Hepatocyte (in vitro differentiated cells): ENCODE results near the gene EYS. TPM values are rescaled to one million over a fixed set of nuclear protein-coding genes. Genes with fewer than 3 reads are reported as not detected.

Source experiments
- DNase-seq: peaks from one replicate; pipeline ENCODE4 v3.0.0-alpha.2; 2016; ENCODE audit warnings: low spot score
- H2AFZ ChIP-seq: fragments of 200-600 bp; sonication (generic); 2 replicates; pipeline ENCODE4 v1.6.0; 2016; ENCODE audit warnings: antibody characterized with exemption, mild to moderate bottlenecking
- H3K27ac ChIP-seq: fragments of 200-600 bp; sonication (generic); 2 replicates; pipeline ENCODE4 v1.5.1; 2016; ENCODE audit warnings: mild to moderate bottlenecking
- H3K27me3 ChIP-seq: fragments of 200-600 bp; sonication (generic); 2 replicates; pipeline ENCODE4 v1.6.1; 2016
- H3K36me3 ChIP-seq: fragments of 200-600 bp; sonication (generic); replicated peaks from 2 replicates; pipeline ENCODE4 v1.5.1; 2016; ENCODE audit warnings: low read depth; ENCODE audit not compliant: insufficient read depth
- H3K4me1 ChIP-seq: fragments of 200-600 bp; sonication (generic); 2 replicates; pipeline ENCODE4 v1.5.1; 2016; ENCODE audit warnings: mild to moderate bottlenecking, moderate library complexity; ENCODE audit not compliant: insufficient read depth
- H3K4me2 ChIP-seq: fragments of 200-600 bp; sonication (generic); 2 replicates; pipeline ENCODE4 v1.6.0; 2016
- H3K4me3 ChIP-seq: fragments of 200-600 bp; sonication (generic); 2 replicates; pipeline ENCODE4 v1.5.1; 2016; ENCODE audit warnings: mild to moderate bottlenecking
- H3K79me2 ChIP-seq: fragments of 200-600 bp; sonication (generic); 2 replicates; pipeline ENCODE4 v1.6.0; 2017; ENCODE audit warnings: mild to moderate bottlenecking
- H3K9me2 ChIP-seq: fragments of 200-600 bp; sonication (generic); replicated peaks from 2 replicates; pipeline ENCODE4 v1.6.0; 2017; ENCODE audit warnings: mild to moderate bottlenecking; ENCODE audit not compliant: insufficient read depth
- H3K9me3 ChIP-seq: fragments of 200-600 bp; sonication (generic); 2 replicates; pipeline ENCODE4 v1.5.1; 2016; ENCODE audit warnings: low read depth, mild to moderate bottlenecking
- H4K20me1 ChIP-seq: fragments of 200-600 bp; sonication (generic); 2 replicates; pipeline ENCODE4 v1.6.0; 2016; ENCODE audit warnings: mild to moderate bottlenecking; ENCODE audit not compliant: insufficient read depth, poor library complexity, severe bottlenecking
- EZH2 ChIP-seq: fragments of 200-600 bp; sonication (generic); IDR thresholded peaks from 2 replicates; pipeline ENCODE4 v1.6.1; 2016; ENCODE audit warnings: antibody characterized with exemption, mild to moderate bottlenecking, borderline replicate concordance
- EZH2phosphoT487 ChIP-seq: fragments of 200-600 bp; sonication (generic); IDR thresholded peaks from one replicate; pipeline ENCODE4 v1.6.1; 2018; ENCODE audit warnings: antibody characterized with exemption, mild to moderate bottlenecking, low read depth, moderate library complexity; ENCODE audit not compliant: unreplicated experiment, severe bottlenecking
- WGBS: methylation state at CpG from one replicate; pipeline ENCODE4 v1.1.6; 2016; ENCODE audit warnings: low lambda C conversion rate; ENCODE audit errors: missing lambda C conversion rate; 5-methylcytosine and 5-hydroxymethylcytosine counted together
- polyA plus RNA-seq: library from polyadenylated mRNA; unstranded; fragments of >200 nt; fragmentation: Nextera tagmentation; extraction: Ambion mirVana; gene quantifications from 2 replicates; pipeline ENCODE4 v1.2.1, GENCODE V29; 2016
- total RNA-seq: library from RNA; depleted of rRNA; stranded (reverse); fragments of >200 nt; gene quantifications from 2 replicates; pipeline ENCODE4 v1.2.3, GENCODE V29; 2014
- TF ChIP-seq, protein P1 (sequence below): fragments of 200-600 bp; sonication (generic); IDR thresholded peaks from 2 replicates; pipeline ENCODE4 v1.5.1; 2016; ENCODE audit warnings: antibody characterized with exemption, mild to moderate bottlenecking; ENCODE audit not compliant: poor library complexity

Gene EYS
- total and polyA plus RNA-seq, 2 experiments from 2014 or later: 0.57 to 0.68 TPM

DNA sequence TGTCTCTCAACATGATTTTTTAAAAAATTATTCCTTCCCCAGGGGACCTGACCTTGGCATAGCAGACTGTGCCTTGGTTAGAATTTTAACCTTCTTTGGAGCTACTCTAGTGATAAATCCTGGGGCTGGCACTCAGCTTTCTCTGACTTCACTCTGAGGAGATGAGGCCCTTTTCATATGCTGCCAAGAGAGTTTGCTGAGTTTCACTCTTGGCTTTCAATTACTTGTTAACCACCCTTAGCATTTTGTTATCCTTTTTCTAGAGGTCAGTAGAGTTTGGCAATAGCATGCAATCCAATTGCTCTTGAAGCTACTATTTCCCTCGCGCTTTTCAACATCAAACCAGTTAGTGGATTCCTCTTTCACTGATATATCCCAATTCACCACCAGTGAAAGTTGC, 920.3 kb downstream of the EYS start:
- H3K36me3 ChIP-seq: no peaks in the 10 kb centered on the region
- H3K79me2 ChIP-seq: no peaks in the 10 kb centered on the region
- H3K27me3 ChIP-seq: no peaks in the 10 kb centered on the region
- DNase-seq: no peak
- 46% methylated on average over 2 of the region's 2 CpGs for WGBS
- H3K4me2 ChIP-seq: no peak overlapping the region
- H3K4me1 ChIP-seq: no peaks in the 10 kb centered on the region
- H3K4me3 ChIP-seq: no peak overlapping the region
- H2AFZ ChIP-seq: no peak overlapping the region
- TF ChIP-seq, protein P1, sequence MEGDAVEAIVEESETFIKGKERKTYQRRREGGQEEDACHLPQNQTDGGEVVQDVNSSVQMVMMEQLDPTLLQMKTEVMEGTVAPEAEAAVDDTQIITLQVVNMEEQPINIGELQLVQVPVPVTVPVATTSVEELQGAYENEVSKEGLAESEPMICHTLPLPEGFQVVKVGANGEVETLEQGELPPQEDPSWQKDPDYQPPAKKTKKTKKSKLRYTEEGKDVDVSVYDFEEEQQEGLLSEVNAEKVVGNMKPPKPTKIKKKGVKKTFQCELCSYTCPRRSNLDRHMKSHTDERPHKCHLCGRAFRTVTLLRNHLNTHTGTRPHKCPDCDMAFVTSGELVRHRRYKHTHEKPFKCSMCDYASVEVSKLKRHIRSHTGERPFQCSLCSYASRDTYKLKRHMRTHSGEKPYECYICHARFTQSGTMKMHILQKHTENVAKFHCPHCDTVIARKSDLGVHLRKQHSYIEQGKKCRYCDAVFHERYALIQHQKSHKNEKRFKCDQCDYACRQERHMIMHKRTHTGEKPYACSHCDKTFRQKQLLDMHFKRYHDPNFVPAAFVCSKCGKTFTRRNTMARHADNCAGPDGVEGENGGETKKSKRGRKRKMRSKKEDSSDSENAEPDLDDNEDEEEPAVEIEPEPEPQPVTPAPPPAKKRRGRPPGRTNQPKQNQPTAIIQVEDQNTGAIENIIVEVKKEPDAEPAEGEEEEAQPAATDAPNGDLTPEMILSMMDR: no peak
- TF ChIP-seq EZH2 (no peak), EZH2phosphoT487 (no peak)
- H3K9me2 ChIP-seq: no peaks in the 10 kb centered on the region
- H4K20me1 ChIP-seq: no peaks in the 10 kb centered on the region
- no peaks in the 10 kb centered on the region for H3K9me3 ChIP-seq
- H3K27ac ChIP-seq: no peak overlapping the region

DNA sequence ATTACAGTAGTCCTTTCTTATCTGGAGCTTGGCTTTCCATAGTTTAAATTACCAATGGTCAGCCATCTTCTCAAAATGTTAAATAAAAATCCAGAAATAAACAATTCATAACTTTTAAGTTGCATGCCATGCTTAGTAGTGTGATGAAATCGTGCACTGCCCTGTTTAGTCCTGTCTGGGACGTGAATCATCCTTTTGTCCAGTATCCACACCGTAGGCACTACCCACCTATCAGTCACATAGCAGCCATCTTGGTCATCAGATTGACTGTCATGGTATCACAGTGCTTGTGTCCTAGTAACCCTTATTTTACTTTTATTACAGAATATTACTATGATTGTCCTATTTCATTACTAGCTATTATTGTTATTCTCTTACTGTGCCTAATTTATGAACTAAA, 924.1 kb downstream of the EYS start:
- WGBS: 88% methylated on average over 3 of the region's 3 CpGs
- Histone ChIP-seq H3K4me1 (no peaks in the 10 kb centered on the region), H3K27ac (no peak overlapping the region), H3K4me2 (no peak overlapping the region), H3K9me2 (no peaks in the 10 kb centered on the region), H3K4me3 (no peak overlapping the region), H3K36me3 (no peaks in the 10 kb centered on the region), H3K9me3 (no peaks in the 10 kb centered on the region), H3K79me2 (no peaks in the 10 kb centered on the region), H2AFZ (no peak overlapping the region), H3K27me3 (no peaks in the 10 kb centered on the region), H4K20me1 (no peaks in the 10 kb centered on the region)
- TF ChIP-seq EZH2: no peak
- no peak for TF ChIP-seq EZH2phosphoT487
- TF ChIP-seq, protein P1: no peak
- no peak for DNase-seq

DNA sequence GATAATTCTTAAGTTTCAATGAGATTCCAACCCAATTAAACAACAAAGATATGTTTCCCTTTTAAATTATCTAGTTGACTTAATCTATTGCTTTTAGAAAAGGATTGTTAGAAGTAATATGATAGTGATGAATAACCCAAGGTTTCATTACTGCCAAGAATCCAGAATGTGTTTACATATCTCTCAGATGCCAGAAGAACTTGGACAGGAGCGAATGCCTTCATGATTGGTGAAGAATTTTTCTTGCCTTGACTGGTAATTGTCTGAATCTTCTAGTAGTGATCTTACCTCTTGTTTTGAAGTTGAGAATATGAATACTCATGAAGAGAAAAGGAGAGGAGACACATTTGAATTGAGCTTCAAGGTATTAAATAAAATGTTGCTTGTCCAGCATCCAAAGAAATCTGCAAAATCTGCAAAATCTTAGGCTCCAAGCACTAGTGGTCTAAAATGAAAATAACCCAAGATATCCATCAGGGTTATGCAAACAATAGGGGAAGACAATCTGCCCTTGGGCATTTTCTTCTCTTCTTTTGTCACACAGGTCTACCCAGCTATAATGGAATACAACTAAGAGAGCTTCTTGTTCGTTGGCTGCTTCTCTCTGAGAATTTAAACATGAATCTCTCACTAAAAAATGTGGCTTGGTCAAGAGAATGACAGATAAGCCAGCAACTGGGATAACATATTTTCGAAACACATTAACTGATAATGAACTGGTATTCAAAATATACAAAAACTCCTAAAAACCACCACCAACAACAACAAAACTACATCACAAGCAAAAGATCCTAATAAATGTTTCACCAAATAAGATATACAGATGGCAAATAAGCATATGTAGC, 928.9 kb downstream of the EYS start:
- Histone ChIP-seq H4K20me1 (no peaks in the 10 kb centered on the region), H3K27me3 (no peaks in the 10 kb centered on the region), H3K9me3 (no peaks in the 10 kb centered on the region), H3K27ac (no peak overlapping the region), H3K36me3 (no peaks in the 10 kb centered on the region), H3K4me3 (no peak overlapping the region), H3K4me2 (no peak overlapping the region), H3K79me2 (no peaks in the 10 kb centered on the region), H3K4me1 (no peaks in the 10 kb centered on the region), H2AFZ (no peak overlapping the region), H3K9me2 (no peaks in the 10 kb centered on the region)
- DNase-seq: no peak
- TF ChIP-seq EZH2phosphoT487 (no peak), EZH2 (no peak)
- TF ChIP-seq, protein P1: no peak
- 73% methylated on average over 3 of the region's 3 CpGs for WGBS
